Endothelial cell of umbilical vein (primary cell): ENCODE measurements around the gene CPNE8. TPM values are rescaled to one million over a fixed set of nuclear protein-coding genes. Genes with fewer than 3 reads are reported as not detected.

ENCODE experiments used
- BruUV-seq: library from RNA; stranded (reverse); fragments of 400-500 nt; replicated peaks from 2 replicates; lab custom pipeline; 2021; lab: Mats Ljungman, UMichigan
- CTCF ChIA-PET: fragments of 300-600, 350-600 bp; sonication (Branson Sonifier 250); formaldehyde crosslinking; loops from one replicate; lab custom pipeline; 2021; ENCODE audit warnings: antibody characterized with exemption, inconsistent platforms; lab: Charles Lee
- POLR2A ChIA-PET: fragments of 300-600, 350-600 bp; sonication (Branson Sonifier 250); formaldehyde crosslinking; loops from one replicate; lab custom pipeline; 2021; ENCODE audit warnings: antibody characterized with exemption, inconsistent platforms; lab: Charles Lee
- DNase-seq: peaks from one replicate; pipeline ENCODE4 v3.0.0-alpha.2; 2011; ENCODE audit warnings: low read depth, low spot score
- FAIRE-seq: peaks from 2 replicates; lab custom pipeline; 2011; peaks lifted over from hg19 to GRCh38; lab: Jason Lieb, UNC
- H2AFZ ChIP-seq: 2 replicates; pipeline ENCODE4 v1.6.0; 2012; ENCODE audit warnings: low read depth, low read length, control low read depth, inconsistent platforms
- H3K27ac ChIP-seq: 2 replicates; pipeline ENCODE4 v1.5.1; 2011; ENCODE audit warnings: low read depth, mild to moderate bottlenecking, control low read depth, low read length, moderate library complexity; ENCODE audit not compliant: insufficient read depth
- H3K27me3 ChIP-seq, 2 experiments: 2 replicates each; pipeline versions ENCODE4 v1.6.0 to v1.6.1; 2011; ENCODE audit warnings: low read length in 2 of 2, mixed read lengths in 1 of 2; ENCODE audit not compliant: control insufficient read depth in 2 of 2, insufficient read depth in 2 of 2
- H3K36me3 ChIP-seq, 2 experiments: 2 replicates in 1 of 2; 3 replicates in 1 of 2; pipeline ENCODE4 v1.5.1; 2011; ENCODE audit warnings: low read length in 2 of 2, mild to moderate bottlenecking in 1 of 2, moderate library complexity in 1 of 2; ENCODE audit not compliant: control insufficient read depth in 2 of 2, insufficient read depth in 2 of 2; ENCODE audit errors: extremely low read depth in 1 of 2
- H3K4me1 ChIP-seq: 3 replicates; pipeline ENCODE4 v1.5.1; 2011; ENCODE audit warnings: mild to moderate bottlenecking, low read length; ENCODE audit not compliant: control insufficient read depth, insufficient read depth; ENCODE audit errors: extremely low read depth
- H3K4me2 ChIP-seq: 2 replicates; pipeline ENCODE4 v1.6.1; 2011; ENCODE audit warnings: low read length, control low read depth, mixed read lengths; ENCODE audit not compliant: insufficient read depth
- H3K4me3 ChIP-seq, 3 experiments: fragments of 200-600 bp in 1 of 3; sonication (generic), shearing (Covaris generic) in 1 of 3; replicated peaks in 1 of 3; 2 replicates each; pipeline ENCODE4 v1.5.1; 2011 to 2016; ENCODE audit warnings: control low read depth in 3 of 3, low read length in 3 of 3, mild to moderate bottlenecking in 2 of 3, inconsistent platforms in 1 of 3, low read depth in 1 of 3, moderate library complexity in 1 of 3; ENCODE audit not compliant: insufficient read depth in 1 of 3
- H3K79me2 ChIP-seq: 2 replicates; pipeline ENCODE4 v1.6.0; 2012; ENCODE audit warnings: low read length, inconsistent platforms; ENCODE audit not compliant: control insufficient read depth, insufficient read depth
- H3K9ac ChIP-seq: replicated peaks from 2 replicates; pipeline ENCODE3; 2011; ENCODE audit warnings: low read length, control low read depth; ENCODE audit not compliant: insufficient read depth; ENCODE audit errors: extremely low read depth
- H3K9me1 ChIP-seq: replicated peaks from 3 replicates; pipeline ENCODE4 v1.6.0; 2011; ENCODE audit warnings: mild to moderate bottlenecking, low read length; ENCODE audit not compliant: control insufficient read depth, insufficient read depth; ENCODE audit errors: extremely low read depth
- H3K9me3 ChIP-seq: replicated peaks from 2 replicates; pipeline ENCODE4 v1.5.1; 2012; ENCODE audit warnings: low read length, inconsistent platforms; ENCODE audit not compliant: control insufficient read depth, insufficient read depth
- H4K20me1 ChIP-seq: replicated peaks from 2 replicates; pipeline ENCODE3; 2011; ENCODE audit warnings: mild to moderate bottlenecking, low read length; ENCODE audit not compliant: control insufficient read depth, insufficient read depth; ENCODE audit errors: extremely low read depth
- EZH2 ChIP-seq: IDR thresholded peaks from 2 replicates; pipeline ENCODE4 v1.6.1; 2012; ENCODE audit warnings: borderline replicate concordance, low read depth, mild to moderate bottlenecking, moderate library complexity, low read length, inconsistent platforms; ENCODE audit not compliant: severe bottlenecking
- FOS ChIP-seq: IDR thresholded peaks from 2 replicates; pipeline ENCODE4 v1.6.1; 2011; ENCODE audit warnings: mild to moderate bottlenecking, low read length, moderate library complexity, borderline replicate concordance; ENCODE audit not compliant: insufficient read depth
- GATA2 ChIP-seq: IDR thresholded peaks from 2 replicates; pipeline ENCODE4 v1.7.0; 2011; ENCODE audit warnings: low read depth, mild to moderate bottlenecking, moderate library complexity, mixed read lengths, low read length; ENCODE audit not compliant: insufficient read length, insufficient read depth
- JUN ChIP-seq: IDR thresholded peaks from 2 replicates; pipeline ENCODE4 v1.6.1; 2011; ENCODE audit warnings: borderline replicate concordance, low read depth; ENCODE audit not compliant: insufficient read length, insufficient read depth
- MYC ChIP-seq: IDR thresholded peaks from one replicate; pipeline ENCODE4 v1.6.1; 2011; ENCODE audit warnings: mild to moderate bottlenecking, low read depth, low read length
- POLR2A ChIP-seq: IDR thresholded peaks from 2 replicates; pipeline ENCODE4 v1.6.1; 2012; ENCODE audit warnings: low read depth, mild to moderate bottlenecking, control low read depth, low read length
- POLR2AphosphoS5 ChIP-seq: IDR thresholded peaks from 2 replicates; pipeline ENCODE4 v1.6.1; 2012; ENCODE audit warnings: low read depth, mild to moderate bottlenecking, control low read depth, low read length, moderate library complexity; ENCODE audit not compliant: insufficient read depth
- dilution Hi-C: fragments of 300-500 bp; cut with MboI; formaldehyde crosslinking; loops from one replicate; pipeline ENCODE4 v1.15.0; 2019; ENCODE audit warnings: low sequenced_read_pairs; ENCODE audit not compliant: extremely low pct_ligation_motif_present
- intact Hi-C: fragments of 100-400 bp; cut with micrococcal nuclease; formaldehyde crosslinking; loops from one replicate; pipeline ENCODE4 v1.10.0; 2022
- polyA plus RNA-seq, 4 experiments: library from polyadenylated mRNA; depleted of rRNA in 3 of 4; stranded (reverse) in 3 of 4; unstranded in 1 of 4; fragments of >200 nt; gene quantifications; 2 replicates each; pipeline versions ENCODE4 v1.2.1 to v1.2.3, GENCODE V29; 2011 to 2012; ENCODE audit warnings: missing spikeins in 1 of 4
- total RNA-seq: library from RNA; stranded (reverse); gene quantifications from 2 replicates; pipeline ENCODE4 v1.2.3, GENCODE V29; 2021
- TF ChIP-seq, protein P1 (sequence below): IDR thresholded peaks from 2 replicates; pipeline ENCODE4 v1.6.1; 2011; ENCODE audit not compliant: insufficient read depth, insufficient read length
- TF ChIP-seq, protein P2 (sequence below), 2 donors: IDR thresholded peaks; 1 replicate in 1 of 2; 2 replicates in 1 of 2; pipeline ENCODE4 v1.5.1; 2011; ENCODE audit warnings: low read length in 2 of 2, mild to moderate bottlenecking in 2 of 2, moderate library complexity in 2 of 2, control low read depth in 1 of 2, inconsistent platforms in 1 of 2, low read depth in 1 of 2; ENCODE audit not compliant: insufficient read depth in 1 of 2; ENCODE audit errors: extremely low read depth in 1 of 2

Gene CPNE8
- total and polyA plus RNA-seq, 2 donors (not counting 3 experiments of a cell fraction or from before 2014, with no cell fraction given): 4.4 to 13.7 TPM

DNA sequence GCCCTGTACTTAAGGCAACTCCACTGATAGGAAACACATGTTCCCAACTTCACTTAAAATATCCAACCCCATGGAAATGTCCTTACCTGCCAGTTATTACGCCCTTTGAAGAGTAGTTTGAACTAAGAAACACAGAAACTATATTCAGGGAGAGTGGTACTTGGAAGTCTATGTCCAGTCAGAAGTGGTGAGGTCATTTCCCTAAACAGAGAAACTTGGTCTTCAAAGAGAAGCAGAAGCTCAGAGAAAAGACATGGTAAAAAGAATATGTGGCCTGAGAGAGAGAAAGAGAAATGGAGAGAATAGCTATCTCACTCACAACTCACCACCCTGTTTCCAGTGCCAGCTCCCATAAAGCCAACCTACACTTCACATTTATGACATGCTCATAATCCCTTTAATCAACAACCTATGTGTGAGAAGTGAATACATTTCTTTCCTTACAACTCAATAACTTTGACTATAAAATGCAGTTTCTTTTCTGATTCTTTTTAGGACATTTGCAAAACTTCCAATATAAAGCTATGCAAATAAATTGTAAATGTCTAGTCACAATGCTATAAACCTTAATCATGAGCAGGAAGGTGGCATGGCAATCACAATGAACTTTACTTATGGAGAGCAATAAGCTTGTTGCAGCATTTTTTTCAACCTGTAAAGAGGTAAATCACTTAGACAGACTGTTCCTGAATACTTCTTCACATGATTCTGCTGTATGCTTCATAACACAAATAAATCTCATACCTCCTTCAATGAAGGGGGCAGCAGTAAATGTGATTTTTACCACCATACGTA lies 67.1 kb downstream of the CPNE8 start:
- intact Hi-C loops: no loop called here
- TF ChIP-seq, protein P1, sequence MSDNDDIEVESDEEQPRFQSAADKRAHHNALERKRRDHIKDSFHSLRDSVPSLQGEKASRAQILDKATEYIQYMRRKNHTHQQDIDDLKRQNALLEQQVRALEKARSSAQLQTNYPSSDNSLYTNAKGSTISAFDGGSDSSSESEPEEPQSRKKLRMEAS: no peak
- TF ChIP-seq, protein P2, sequence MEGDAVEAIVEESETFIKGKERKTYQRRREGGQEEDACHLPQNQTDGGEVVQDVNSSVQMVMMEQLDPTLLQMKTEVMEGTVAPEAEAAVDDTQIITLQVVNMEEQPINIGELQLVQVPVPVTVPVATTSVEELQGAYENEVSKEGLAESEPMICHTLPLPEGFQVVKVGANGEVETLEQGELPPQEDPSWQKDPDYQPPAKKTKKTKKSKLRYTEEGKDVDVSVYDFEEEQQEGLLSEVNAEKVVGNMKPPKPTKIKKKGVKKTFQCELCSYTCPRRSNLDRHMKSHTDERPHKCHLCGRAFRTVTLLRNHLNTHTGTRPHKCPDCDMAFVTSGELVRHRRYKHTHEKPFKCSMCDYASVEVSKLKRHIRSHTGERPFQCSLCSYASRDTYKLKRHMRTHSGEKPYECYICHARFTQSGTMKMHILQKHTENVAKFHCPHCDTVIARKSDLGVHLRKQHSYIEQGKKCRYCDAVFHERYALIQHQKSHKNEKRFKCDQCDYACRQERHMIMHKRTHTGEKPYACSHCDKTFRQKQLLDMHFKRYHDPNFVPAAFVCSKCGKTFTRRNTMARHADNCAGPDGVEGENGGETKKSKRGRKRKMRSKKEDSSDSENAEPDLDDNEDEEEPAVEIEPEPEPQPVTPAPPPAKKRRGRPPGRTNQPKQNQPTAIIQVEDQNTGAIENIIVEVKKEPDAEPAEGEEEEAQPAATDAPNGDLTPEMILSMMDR (IDR thresholded peaks at IDR 0.05; ENCODE audit: extremely low read depth in 1 of 2, insufficient read depth in 1 of 2, low read depth in 1 of 2, low read length in 2 of 2): no peak
- TF ChIP-seq EZH2 (no peak), GATA2 (no peak), POLR2A (no peak), MYC (no peak), FOS (no peak), POLR2AphosphoS5 (no peak), JUN (no peak)
- no peak overlapping the region for H3K4me2 ChIP-seq
- dilution Hi-C loops: no loop called here
- no peaks in the 10 kb centered on the region for H4K20me1 ChIP-seq
- no peak overlapping the region for H2AFZ ChIP-seq
- H3K4me3 ChIP-seq: no peak overlapping the region
- H3K9ac ChIP-seq: no peak overlapping the region
- no TSS peak for BruUV-seq
- H3K27ac ChIP-seq: no peak overlapping the region
- H3K9me1 ChIP-seq: no peaks in the 10 kb centered on the region
- no peaks in the 10 kb centered on the region for H3K36me3 ChIP-seq
- H3K4me1 ChIP-seq: no peaks in the 10 kb centered on the region
- DNase-seq: no peak
- ChIA-PET POLR2A (no interaction called here), CTCF (interaction anchor here (0.9 to 1.3 kb wide), 4 partner anchors 10 to 1266 kb away, joined by 3 to 4 read pairs (median 3); no protein-coding TSS in a partner anchor)
- no peaks in the 10 kb centered on the region for H3K9me3 ChIP-seq
- no peaks in the 10 kb centered on the region for H3K27me3 ChIP-seq
- FAIRE-seq: peak; percentile 60
- H3K79me2 ChIP-seq: no peaks in the 10 kb centered on the region
